ENCODE data around the gene CD83.

Gene CD83

DNA sequence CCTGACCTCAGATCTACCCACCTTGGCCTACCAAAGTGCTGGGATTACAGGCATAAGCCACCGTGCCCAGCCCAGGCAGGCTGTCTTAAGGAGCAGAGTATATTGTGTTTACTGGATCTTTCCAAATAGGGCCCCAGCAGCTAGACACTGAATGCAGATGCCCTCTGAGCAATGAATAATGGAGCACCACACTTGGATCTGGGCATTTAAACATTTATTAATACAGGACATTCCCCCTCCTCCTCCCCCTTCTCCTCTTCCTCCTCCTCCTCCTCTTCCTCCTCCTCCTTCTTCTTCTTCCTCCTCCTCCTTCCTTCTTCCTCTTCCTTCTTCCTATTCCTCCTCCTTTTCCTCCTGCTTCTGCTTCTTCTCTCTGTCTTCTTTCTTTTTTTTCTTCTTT, 34.2 kb downstream of the CD83 start:
- no peak for DNase-seq

- DNase-seq, result no peak
Observed at GRCh38 chr6:14153228-14153627, 35.7 kb downstream of the CD83 start.

GRCh38 chr6:14159090-14159489, 41.5 kb downstream of the CD83 start:
- DNase-seq, result no peak

DNA sequence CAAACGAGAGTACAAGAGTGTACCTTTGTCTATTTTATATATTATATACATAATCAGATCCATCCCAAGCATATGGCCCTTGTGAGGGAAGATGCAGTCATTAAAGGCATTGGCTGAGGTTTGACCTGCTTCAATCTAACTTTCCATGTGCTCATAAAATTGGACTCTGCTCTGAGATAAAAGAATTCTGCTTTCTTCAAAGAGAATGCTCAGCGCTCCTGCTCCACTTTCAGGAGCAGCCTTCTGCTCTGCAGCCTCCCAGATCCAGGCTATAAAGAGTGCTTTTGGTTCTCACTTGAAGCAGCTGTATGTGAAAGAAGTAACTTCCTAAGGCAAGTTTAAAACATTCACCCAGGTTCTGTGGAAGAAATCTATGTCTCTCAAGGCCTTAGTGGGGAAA, 45.3 kb downstream of the CD83 start:
- no peak for DNase-seq

DNA sequence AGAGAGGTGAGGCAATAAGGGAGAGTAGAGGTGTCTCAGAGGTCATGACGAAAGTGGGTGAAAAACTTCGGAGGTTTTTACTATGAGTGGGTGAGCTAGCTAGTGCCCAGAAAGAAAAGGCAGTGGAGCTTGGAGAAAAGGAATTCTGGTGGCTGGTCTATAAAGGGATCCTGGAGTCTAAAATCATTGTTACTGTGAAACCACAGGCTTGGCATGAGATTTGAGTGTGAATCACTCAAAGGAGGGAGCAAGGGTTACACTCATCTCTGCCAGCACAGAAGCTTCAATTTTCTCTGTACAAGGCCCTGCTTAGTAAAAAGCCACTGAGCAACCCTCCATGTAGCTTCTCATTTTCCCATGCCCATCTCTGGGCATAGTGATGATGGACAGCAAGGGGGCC, 47.5 kb downstream of the CD83 start:
- DNase-seq, result no peak

DNA sequence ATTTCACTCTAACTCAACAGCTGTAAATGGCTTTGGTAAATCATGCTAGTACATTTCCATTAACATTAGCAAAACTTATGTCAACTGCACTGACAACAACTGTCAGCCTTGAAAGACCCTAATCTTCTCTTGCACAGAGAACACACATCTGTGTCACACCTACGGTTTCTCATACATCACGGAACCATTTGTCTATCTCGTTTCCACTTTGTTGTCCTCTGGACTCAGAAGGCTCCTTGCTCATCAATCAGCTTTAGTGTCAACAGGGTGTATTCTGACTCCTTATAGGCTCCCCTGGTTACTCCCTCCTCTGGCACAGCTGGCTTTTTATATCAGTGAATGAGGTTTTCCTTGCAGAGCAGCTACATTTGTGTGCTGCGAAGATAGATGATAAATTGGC, 49.3 kb downstream of the CD83 start:
- no peak for DNase-seq

DNA sequence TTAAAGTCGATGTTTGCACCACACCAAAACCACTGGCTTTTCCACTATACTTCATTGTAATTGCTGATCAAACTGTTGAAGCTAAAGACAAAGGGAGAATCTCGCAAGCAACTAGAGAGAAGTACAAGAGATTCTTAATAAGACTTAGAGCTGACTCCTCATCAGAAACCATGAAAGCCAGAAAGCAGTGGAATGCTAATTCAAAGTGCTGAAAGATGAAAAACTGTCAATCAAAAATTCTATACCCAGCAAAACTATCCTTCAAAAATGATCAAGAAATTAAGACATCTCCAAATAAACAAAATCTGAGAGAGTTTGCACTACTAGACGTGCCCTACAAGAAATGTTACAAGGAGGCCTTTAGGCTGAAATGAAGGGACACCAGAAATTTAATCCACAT, 52.6 kb downstream of the CD83 start:
- no peak for DNase-seq

DNA sequence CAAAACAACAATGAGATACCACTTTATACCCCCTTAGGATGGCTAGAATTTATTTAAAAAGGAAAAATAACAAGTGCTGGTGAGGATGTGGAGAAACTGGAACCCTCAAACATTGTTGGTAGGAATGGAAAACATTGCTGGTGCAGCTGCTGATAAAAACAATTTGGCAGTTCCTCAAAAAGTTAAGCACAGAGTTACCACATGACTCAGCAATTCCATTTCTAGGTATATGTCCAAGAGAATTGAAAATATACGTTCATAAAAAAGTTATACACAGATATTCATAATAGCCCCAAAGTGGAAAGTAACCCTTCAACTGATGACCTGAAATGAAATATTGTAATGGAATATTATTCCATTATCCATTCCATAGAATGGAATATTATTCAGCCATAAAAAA, 55.0 kb downstream of the CD83 start:
- no peak for DNase-seq

GRCh38 chr6:14174226-14174625, 56.7 kb downstream of the CD83 start:
- DNase-seq, result no peak

GRCh38 chr6:14174996-14175395, 57.4 kb downstream of the CD83 start:
- no peak for DNase-seq

GRCh38 chr6:14176429-14176828, 58.9 kb downstream of the CD83 start:
- DNase-seq, result no peak

GRCh38 chr6:14177413-14178082, 60.0 kb downstream of the CD83 start:
- no peak for DNase-seq

DNA sequence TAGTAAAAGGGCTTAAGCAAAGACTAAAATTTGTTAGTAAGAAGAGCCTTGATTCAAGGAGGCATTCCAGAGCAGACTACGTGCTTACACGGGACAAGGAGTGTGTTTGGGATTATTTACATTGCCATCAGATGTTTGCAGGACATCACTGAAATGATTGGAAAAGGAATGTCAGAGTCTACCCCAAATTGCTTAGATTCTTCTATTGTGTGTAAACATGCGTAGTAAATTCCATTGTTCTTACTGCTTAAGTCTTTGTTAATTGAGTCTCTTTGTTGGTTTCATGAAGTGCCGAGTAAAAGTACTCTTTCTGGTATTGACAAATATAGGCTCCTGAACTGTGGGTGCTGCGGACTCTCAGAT, 60.5 kb downstream of the CD83 start:
- no peak for DNase-seq

DNA sequence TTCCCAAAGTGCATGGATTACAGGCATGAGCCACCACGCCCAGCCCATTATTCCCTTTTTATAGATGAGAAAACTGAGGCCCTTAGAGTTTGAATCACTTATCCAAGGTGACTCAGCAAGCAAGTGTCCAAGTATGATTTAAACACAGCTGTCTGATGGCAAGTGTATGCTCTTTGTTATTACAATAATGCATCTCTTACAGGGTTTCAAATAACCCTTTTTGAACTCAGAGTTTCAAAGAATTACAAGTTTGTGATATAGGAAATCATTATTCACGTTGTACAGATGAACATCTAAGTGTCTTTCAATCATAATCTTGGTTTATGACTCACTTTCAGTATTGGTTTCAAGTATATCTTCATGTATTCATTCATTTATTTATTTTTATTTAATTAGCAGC, 63.0 kb downstream of the CD83 start:
- DNase-seq, result no peak

DNA sequence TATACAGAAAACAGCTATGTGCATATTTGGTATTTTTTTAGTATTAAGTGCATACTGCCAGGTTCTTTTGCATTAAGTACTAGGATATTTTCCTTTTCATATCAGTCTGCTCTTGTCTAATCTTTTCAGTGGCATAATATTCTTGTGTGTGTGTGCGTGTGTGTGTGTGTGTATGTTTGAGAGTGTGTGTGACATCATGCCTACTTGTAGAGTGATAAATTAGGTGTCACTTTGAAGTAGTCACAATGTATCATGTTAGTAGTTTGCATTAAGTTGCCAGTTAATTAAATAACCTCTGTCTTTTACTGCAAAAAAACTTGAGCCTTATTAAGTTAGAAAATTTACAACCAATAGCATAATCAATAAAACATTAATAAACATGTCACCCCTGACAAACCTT, 65.3 kb downstream of the CD83 start:
- no peak for DNase-seq

All from CD4-positive, alpha-beta T cell treated with Interleukin-10 for 1 hour (primary cell).